ENCODE data around the gene WDR27. TPM values are rescaled to one million over a fixed set of nuclear protein-coding genes. Genes with fewer than 3 reads are reported as not detected.

The WDR27 gene
- total RNA-seq, 1 donor, result 18.1 TPM

- TF ChIP-seq, protein P1, sequence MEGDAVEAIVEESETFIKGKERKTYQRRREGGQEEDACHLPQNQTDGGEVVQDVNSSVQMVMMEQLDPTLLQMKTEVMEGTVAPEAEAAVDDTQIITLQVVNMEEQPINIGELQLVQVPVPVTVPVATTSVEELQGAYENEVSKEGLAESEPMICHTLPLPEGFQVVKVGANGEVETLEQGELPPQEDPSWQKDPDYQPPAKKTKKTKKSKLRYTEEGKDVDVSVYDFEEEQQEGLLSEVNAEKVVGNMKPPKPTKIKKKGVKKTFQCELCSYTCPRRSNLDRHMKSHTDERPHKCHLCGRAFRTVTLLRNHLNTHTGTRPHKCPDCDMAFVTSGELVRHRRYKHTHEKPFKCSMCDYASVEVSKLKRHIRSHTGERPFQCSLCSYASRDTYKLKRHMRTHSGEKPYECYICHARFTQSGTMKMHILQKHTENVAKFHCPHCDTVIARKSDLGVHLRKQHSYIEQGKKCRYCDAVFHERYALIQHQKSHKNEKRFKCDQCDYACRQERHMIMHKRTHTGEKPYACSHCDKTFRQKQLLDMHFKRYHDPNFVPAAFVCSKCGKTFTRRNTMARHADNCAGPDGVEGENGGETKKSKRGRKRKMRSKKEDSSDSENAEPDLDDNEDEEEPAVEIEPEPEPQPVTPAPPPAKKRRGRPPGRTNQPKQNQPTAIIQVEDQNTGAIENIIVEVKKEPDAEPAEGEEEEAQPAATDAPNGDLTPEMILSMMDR (IDR thresholded peaks at IDR 0.05; ENCODE audit: insufficient read depth, low read depth, low read length), result no peak
- DNase-seq (ENCODE audit: low read depth), result no peak
- no peak overlapping the region for H3K4me3 ChIP-seq (ENCODE audit: low read depth, low read length)
These were observed 6.7 kb downstream of the WDR27 start for GRCh38 chr6:169695131-169695530.

GRCh38 chr6:169692516-169692915, 9.3 kb downstream of the WDR27 start:
- no peak overlapping the region for H3K4me3 ChIP-seq (ENCODE audit: low read depth, low read length)
- DNase-seq (ENCODE audit: low read depth), result no peak
- TF ChIP-seq, protein P1 (IDR thresholded peaks at IDR 0.05; ENCODE audit: insufficient read depth, low read depth, low read length), result no peak

- no peak overlapping the region for H3K4me3 ChIP-seq (ENCODE audit: low read depth, low read length)
- TF ChIP-seq, protein P1 (IDR thresholded peaks at IDR 0.05; ENCODE audit: insufficient read depth, low read depth, low read length), result no peak
- no peak for DNase-seq (ENCODE audit: low read depth)
These were observed 10.6 kb downstream of the WDR27 start for GRCh38 chr6:169691260-169691659.

DNA sequence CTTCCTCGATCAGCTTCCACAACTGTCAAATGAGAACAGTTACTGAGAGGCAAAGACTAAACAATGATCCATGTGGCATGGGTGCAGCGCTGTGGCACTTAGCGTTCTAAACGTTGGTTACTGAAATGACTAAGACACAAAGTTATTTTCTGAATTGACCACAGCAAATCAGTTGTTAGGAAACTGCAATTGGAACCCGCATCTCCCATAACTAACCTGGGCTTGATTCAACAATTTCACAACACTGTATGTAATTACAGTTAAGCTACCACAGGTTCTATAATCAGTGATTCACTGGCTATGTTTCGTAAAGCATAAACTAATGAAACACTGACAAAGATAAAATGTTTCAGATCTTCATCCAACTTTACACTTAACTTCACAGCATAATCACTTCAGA, 12.5 kb downstream of the WDR27 start:
- TF ChIP-seq, protein P1 (IDR thresholded peaks at IDR 0.05; ENCODE audit: insufficient read depth, low read depth, low read length), result no peak
- DNase-seq (ENCODE audit: low read depth), result peak; percentile 94
- H3K4me3 ChIP-seq (ENCODE audit: low read depth, low read length), result no peak overlapping the region

DNA sequence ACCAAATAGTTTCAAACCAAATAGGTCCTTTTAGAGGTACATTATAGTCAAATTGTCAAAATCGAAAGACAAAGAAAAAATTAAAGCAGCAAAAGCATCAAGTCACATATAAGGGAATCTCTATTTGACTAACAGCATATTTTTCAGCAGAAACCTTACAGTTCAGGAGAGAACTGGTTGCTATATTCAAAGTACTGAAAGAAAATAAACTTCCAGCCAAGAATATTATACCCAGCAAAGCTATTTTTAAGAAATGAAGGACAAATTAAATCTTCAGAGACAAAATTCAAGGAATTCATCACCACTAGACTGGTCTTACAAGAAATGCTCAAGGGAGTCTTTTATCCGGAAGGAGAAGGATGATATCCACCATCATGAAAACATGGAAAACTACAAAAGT, 16.0 kb downstream of the WDR27 start:
- TF ChIP-seq, protein P1 (IDR thresholded peaks at IDR 0.05; ENCODE audit: insufficient read depth, low read depth, low read length), result no peak
- H3K4me3 ChIP-seq (ENCODE audit: low read depth, low read length), result no peak overlapping the region
- DNase-seq (ENCODE audit: low read depth), result no peak

DNA sequence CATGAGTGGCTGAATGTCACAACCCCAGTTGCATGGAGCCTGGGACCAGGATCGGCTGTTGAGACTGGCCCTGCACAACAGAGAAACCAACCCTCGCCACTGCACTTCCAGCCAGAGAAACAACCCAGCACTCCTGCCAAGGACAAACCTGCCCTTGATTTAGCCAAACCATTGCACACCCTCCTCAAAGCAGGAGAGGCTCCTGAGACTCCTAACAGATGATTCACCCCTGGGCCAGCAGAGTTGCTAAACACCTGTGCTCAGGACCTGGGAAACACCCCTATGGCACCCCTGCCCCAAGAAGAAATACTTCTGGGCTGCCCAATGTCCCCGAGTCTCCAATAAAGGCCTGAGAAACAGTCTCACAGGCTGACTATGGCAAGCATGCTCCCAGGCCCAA, 17.8 kb downstream of the WDR27 start:
- no peak overlapping the region for H3K4me3 ChIP-seq (ENCODE audit: low read depth, low read length)
- TF ChIP-seq, protein P1 (IDR thresholded peaks at IDR 0.05; ENCODE audit: insufficient read depth, low read depth, low read length), result no peak
- DNase-seq (ENCODE audit: low read depth), result no peak

DNA sequence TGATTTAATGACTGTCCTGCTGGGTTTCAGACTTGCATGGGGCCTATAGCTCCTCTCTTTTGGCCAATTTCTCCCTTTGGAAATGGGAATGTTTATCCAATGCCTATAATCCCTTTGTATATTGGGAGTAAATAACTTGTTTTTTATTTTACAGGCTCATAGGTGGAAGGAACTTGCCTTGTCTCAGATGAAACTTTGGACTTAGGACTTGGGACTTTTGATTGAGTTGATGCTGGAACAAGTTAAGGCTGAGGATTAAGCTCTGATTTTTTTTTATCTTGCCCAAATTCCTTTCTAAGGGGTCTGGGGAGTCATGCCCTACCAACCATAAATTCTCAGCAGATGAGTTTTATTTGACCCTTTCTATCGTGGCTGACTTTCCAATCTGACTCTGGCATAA, 23.5 kb downstream of the WDR27 start:
- TF ChIP-seq, protein P1 (IDR thresholded peaks at IDR 0.05; ENCODE audit: insufficient read depth, low read depth, low read length), result no peak
- DNase-seq (ENCODE audit: low read depth), result no peak
- H3K4me3 ChIP-seq (ENCODE audit: low read depth, low read length), result no peak overlapping the region

All from fibroblast of villous mesenchyme (primary cell).